ENCODE results near the gene OR6C65. TPM values are rescaled to one million over a fixed set of nuclear protein-coding genes. Genes with fewer than 3 reads are reported as not detected.
"Not testable (repeated sequence)": the region's sequence is repeated elsewhere in the genome, so short reads cannot be mapped to it uniquely, and the experiment has no call there.

The OR6C65 gene
- total RNA-seq, 6 donors from 2014 or later: not detected

DNA sequence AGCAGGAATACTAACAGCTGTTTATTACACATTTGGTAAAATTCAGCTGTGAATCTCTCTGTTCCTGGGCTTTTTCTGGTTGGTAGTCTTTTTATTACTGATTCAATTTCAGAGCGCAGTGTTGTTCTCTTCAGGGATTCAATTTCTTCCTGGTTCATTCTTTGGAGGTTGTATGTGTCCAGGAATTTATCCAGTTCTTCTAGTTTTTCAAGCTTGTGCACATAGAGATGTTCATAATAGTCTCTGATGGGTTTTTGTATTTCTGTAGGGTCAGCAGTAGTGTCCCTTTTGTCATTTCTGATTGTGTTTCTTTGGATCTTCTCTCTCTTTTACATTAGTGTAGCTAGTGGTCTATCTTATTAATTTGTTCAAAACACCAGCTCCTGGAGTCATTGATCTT, 16.6 kb downstream of the OR6C65 start:
- Histone ChIP-seq H3K27ac (no peak overlapping the region), H3K9me3 (no peaks in the 10 kb centered on the region), H3K36me3 (no peaks in the 10 kb centered on the region), H3K4me1 (no peaks in the 10 kb centered on the region), H3K27me3 (no peaks in the 10 kb centered on the region), H3K4me3 (no peak overlapping the region)
- TF ChIP-seq POLR2AphosphoS5 (IDR thresholded peaks at IDR 0.05) (no peak), EP300 (IDR thresholded peaks at IDR 0.05) (no peak), POLR2A (IDR thresholded peaks at IDR 0.05) (no peak), CTCF (IDR thresholded peaks at IDR 0.05) (no peak)
- 93 to 95% methylated on average over 1 of the region's 1 CpG for WGBS, 2 donors
- DNase-seq (no peak), ATAC-seq (ENCODE audit: low FRiP score in 2 of 2) (no peak)

DNA sequence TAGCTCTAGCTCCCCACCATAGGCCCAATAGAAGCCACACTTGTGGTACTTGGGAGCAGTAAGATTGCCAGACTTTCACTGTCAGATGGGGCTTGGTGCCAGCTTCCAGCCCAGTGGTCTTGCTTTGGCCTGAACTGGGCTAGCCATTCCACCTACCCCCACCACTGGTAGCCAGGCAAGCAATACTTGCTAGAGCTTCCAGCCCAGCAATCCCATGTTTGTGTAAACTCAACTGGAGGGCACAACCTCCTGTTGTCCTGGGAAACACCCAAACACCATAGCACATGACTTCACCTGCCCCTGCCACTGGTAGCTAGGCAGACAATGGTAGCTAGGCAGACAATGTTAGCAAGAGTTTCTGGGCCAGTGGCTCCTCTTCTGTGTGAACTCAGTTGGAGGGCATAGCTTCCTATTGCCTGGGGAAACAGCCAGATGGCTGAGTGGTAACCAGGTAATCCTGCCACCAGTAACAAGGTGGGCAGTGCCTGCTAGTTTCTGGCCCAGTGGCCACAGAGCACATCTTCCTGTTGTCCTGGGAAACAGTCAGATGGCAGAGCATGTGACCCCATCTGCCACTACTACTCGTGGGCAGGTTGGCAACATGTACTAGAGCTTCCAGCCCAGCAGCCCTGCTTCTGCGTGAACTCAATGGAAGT, 20.1 kb downstream of the OR6C65 start:
- H3K27me3 ChIP-seq: no peaks in the 10 kb centered on the region
- no peaks in the 10 kb centered on the region for H3K36me3 ChIP-seq
- 86 to 90% methylated on average over 2 of the region's 2 CpGs for WGBS, 2 donors
- no peak overlapping the region for H3K27ac ChIP-seq
- H3K9me3 ChIP-seq: no peaks in the 10 kb centered on the region
- TF ChIP-seq CTCF (IDR thresholded peaks at IDR 0.05): no peak
- TF ChIP-seq POLR2AphosphoS5 (IDR thresholded peaks at IDR 0.05): no peak
- TF ChIP-seq EP300 (IDR thresholded peaks at IDR 0.05): no peak
- TF ChIP-seq POLR2A (IDR thresholded peaks at IDR 0.05): no peak
- DNase-seq: no peak
- H3K4me3 ChIP-seq: no peak overlapping the region
- no peaks in the 10 kb centered on the region for H3K4me1 ChIP-seq
- no peak for ATAC-seq (ENCODE audit: low FRiP score in 2 of 2)

DNA sequence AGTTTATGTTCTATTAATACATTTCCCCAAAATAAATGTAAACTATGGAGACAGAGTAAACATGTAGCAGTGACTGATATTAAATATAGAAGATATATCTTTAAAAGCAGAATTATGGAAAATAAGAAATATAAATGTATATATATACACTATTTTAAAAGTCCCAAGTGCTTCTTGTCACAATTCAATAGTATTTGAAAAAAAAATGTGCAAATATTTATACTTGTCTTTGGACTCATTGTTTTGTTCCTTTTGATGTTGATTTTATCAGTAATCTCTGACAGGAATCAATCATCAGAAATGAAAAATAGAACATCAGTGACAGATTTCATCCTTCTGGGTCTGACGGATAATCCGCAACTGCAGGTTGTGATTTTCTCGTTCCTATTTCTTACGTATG, 25.6 kb downstream of the OR6C65 start, which contains the start of gene OR6C76:
Gene OR6C76 (plus strand): TSS at position 301 of the 400 bp plus-strand sequence. CDS start 0 bp downstream, at position 301.
- H3K9me3 ChIP-seq: no peaks in the 10 kb centered on the region
- DNase-seq (no peak), ATAC-seq (ENCODE audit: low FRiP score in 2 of 2) (no peak)
- H3K4me3 ChIP-seq: no peak within 1 kb of the TSS
- TF ChIP-seq POLR2AphosphoS5 (IDR thresholded peaks at IDR 0.05) (no peak), POLR2A (IDR thresholded peaks at IDR 0.05) (no peak), EP300 (IDR thresholded peaks at IDR 0.05) (no peak), CTCF (IDR thresholded peaks at IDR 0.05) (no peak)
- H3K36me3 ChIP-seq: no peaks in the 10 kb centered on the region
- no peaks in the 10 kb centered on the region for H3K4me1 ChIP-seq
- no peak within 1 kb of the TSS for H3K27ac ChIP-seq
- 63 to 64% methylated on average over 4 of the region's 4 CpGs for WGBS, 2 donors
- H3K27me3 ChIP-seq: no peaks in the 10 kb centered on the region

DNA sequence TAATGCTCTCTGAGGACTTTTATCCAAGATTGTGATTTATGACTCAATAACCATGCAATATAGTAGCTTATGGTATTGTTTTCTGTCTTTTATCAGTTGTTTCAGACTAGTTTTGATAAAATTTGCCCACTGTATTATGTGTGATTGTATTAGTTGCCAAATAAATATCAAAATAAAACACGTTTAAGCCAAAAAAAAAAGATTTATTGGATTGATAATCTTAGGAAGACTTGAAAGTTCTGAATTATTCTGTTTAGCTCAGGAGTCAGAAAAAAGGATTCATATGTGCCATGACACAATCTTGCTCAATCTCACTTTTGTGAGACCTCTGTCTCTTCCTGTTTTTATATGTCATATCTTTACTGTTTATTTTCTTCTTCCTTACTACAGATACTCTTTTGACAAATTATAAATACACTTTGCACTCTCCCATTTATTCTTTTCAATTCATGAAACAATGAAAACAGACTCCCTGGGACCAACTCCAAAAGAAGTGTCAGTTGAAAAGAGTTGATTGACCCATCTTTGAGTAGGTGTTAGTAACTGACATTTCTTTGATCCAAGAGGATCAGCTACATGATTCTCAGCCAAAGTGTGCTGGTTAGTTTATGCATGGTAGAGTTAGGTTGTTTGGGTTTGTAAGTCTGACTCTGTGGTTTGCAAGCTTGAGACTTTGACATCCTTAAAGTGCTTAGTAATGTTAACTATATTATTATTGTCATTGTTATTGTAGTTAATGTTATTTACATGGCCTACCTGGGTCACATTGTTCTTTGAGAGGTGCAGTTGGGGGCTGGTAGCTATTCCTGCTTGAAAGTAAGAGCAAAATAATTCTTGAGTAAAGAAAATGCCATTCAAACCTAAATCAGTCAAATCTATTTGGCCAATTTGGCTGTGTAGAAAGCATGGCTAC, 28.3 kb downstream of the OR6C65 start:
- no peak for ATAC-seq (ENCODE audit: low FRiP score in 2 of 2)
- 32 to 58% methylated on average over 1 of the region's 1 CpG for WGBS, 2 donors
- Histone ChIP-seq H3K36me3 (no peaks in the 10 kb centered on the region), H3K4me3 (no peak overlapping the region), H3K4me1 (no peaks in the 10 kb centered on the region), H3K27me3 (no peaks in the 10 kb centered on the region), H3K27ac (no peak overlapping the region), H3K9me3 (no peaks in the 10 kb centered on the region)
- DNase-seq: no peak
- no peak for TF ChIP-seq EP300 (IDR thresholded peaks at IDR 0.05)
- TF ChIP-seq POLR2AphosphoS5 (IDR thresholded peaks at IDR 0.05): no peak
- TF ChIP-seq CTCF (IDR thresholded peaks at IDR 0.05): no peak
- TF ChIP-seq POLR2A (IDR thresholded peaks at IDR 0.05): no peak

DNA sequence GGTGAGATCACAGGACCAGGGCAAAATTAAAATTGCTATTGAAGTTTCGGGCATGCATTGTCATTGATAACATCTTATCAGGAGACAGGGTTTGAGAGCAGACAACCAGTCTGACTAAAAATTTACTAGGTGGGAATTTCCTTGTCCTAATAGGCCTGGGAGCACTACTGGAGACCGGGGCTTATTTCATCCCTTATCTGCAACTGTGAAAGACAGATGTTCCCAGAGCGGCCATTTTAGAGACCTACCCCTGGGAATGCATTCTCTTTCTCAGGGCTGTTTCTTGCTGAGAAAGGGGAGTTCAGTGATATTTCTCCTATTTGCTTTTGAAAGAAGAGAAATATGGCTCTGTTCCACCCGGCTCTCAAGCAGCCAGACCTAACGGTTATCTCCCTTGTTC, 40.9 kb downstream of the OR6C65 start:
- not testable (repeated sequence) for ATAC-seq (ENCODE audit: low FRiP score in 2 of 2); H3K4me3 ChIP-seq; H3K27me3 ChIP-seq; DNase-seq; H3K4me1 ChIP-seq; H3K27ac ChIP-seq; H3K9me3 ChIP-seq; H3K36me3 ChIP-seq
- WGBS, 2 donors: 84 to 85% methylated on average over 5 of the region's 5 CpGs
